LNCaP clone FGC (cell line): Measurements from ENCODE around the gene XRCC6.

Source experiments
- DNase-seq: peaks from one replicate; pipeline ENCODE4 v3.0.0-alpha.2; 2011; ENCODE audit warnings: low read depth
- H3K4me3 ChIP-seq: 2 replicates; pipeline ENCODE4 v1.5.1; 2011; ENCODE audit warnings: mild to moderate bottlenecking, low read depth, low read length, control low read depth
- CTCF ChIP-seq: IDR thresholded peaks from 2 replicates; pipeline ENCODE4 v1.5.1; 2012; ENCODE audit warnings: mild to moderate bottlenecking; ENCODE audit not compliant: control insufficient read depth, insufficient read depth; ENCODE audit errors: extremely low read depth

The XRCC6 gene

GRCh38 chr22:41654322-41654721 lies 33.2 kb downstream of the XRCC6 start:
- H3K4me3 ChIP-seq, result no peak overlapping the region
- no peak for TF ChIP-seq CTCF
- no peak for DNase-seq

- DNase-seq, result no peak
- TF ChIP-seq CTCF, result no peak
- no peak overlapping the region for H3K4me3 ChIP-seq
Measured at GRCh38 chr22:41656556-41656955, 35.5 kb downstream of the XRCC6 start.

- DNase-seq, result no peak
- no peak overlapping the region for H3K4me3 ChIP-seq
- TF ChIP-seq CTCF, result no peak
Measured at GRCh38 chr22:41657709-41658108, 36.6 kb downstream of the XRCC6 start.

GRCh38 chr22:41658869-41659268 lies 37.8 kb downstream of the XRCC6 start:
- no peak for DNase-seq
- no peak for TF ChIP-seq CTCF
- H3K4me3 ChIP-seq, result no peak overlapping the region

GRCh38 chr22:41659941-41660340 lies 38.8 kb downstream of the XRCC6 start:
- no peak overlapping the region for H3K4me3 ChIP-seq
- no peak for TF ChIP-seq CTCF
- DNase-seq, result no peak

- TF ChIP-seq CTCF, result no peak
Measured at GRCh38 chr22:41660416-41660815, 39.3 kb downstream of the XRCC6 start.

GRCh38 chr22:41661088-41661487 lies 40.0 kb downstream of the XRCC6 start:
- no peak for DNase-seq
- TF ChIP-seq CTCF, result no peak
- H3K4me3 ChIP-seq, result no peak overlapping the region

More at GRCh38 chr22:41660416-41660815, 39.3 kb downstream of the XRCC6 start:
- no peak overlapping the region for H3K4me3 ChIP-seq
- no peak for DNase-seq
